HEK293T (cell line): ENCODE results near the gene VAV2.

Experiments
- FOXA1 ChIP-seq: fragments of 450-650 bp; IDR thresholded peaks from 2 replicates; pipeline ENCODE4 v1.6.1; 2016; ENCODE audit warnings: mild to moderate bottlenecking
- SUZ12 ChIP-seq: fragments of 450-650 bp; IDR thresholded peaks from 2 replicates; pipeline ENCODE4 v1.6.1; 2016; ENCODE audit warnings: mild to moderate bottlenecking

- TF ChIP-seq FOXA1 (no peak), SUZ12 (no peak)
Observed at GRCh38 chr9:133740911-133741310, 251.2 kb downstream of the VAV2 start.
